T-helper 1 cell (primary cell): Measurements from ENCODE around the gene HAND2.

Source experiments
- DNase-seq, 5 donors: peaks; one replicate each; pipeline ENCODE4 v3.0.0-alpha.2; 2012 to 2020

The HAND2 gene

DNA sequence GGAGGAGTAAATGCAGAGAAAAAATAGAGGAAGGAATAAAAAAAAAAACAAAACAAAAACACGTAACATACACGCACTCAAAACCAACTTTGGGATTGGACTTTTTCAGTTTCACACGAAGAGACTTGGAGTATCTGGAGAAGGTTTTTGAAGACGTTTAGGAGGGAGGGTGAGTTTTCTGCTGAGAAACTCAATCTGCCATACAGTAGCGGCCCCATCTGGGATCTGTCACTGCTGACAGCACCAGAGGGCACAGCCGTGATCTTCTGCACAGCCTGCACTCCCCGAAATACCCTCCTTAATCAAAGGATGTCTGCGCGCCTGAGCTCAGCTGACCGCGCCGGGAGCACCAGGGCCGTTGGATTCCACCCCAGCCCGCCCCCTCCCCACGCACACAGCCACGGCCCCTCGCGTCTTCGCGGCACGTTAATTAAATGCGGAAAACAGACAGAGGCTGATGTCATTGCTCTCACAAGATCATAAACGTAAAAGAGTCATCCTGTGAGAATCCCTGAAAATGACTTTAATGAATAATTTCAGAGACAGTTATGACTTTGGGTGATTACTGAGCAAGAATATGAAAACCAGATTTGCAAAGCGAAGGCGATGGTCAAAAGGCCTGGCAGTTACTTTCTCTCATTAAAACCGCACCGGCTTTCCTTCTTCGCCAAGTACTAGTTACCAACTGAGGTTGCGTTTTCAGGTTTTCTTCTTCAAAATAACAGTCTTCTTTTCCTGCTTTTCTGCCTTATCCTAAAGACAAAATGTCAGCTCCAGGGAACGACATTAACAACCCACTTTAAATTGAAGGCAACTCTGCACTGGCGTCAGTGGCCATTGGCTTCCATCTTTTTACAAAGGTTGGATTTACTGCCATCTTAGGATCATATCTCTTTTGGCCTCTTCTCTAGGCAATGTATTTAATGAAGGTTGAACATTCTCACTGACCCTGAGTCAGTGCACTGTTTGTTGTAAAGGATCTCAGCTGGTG, 10.6 kb downstream of the HAND2 start:
- no peak for DNase-seq

DNA sequence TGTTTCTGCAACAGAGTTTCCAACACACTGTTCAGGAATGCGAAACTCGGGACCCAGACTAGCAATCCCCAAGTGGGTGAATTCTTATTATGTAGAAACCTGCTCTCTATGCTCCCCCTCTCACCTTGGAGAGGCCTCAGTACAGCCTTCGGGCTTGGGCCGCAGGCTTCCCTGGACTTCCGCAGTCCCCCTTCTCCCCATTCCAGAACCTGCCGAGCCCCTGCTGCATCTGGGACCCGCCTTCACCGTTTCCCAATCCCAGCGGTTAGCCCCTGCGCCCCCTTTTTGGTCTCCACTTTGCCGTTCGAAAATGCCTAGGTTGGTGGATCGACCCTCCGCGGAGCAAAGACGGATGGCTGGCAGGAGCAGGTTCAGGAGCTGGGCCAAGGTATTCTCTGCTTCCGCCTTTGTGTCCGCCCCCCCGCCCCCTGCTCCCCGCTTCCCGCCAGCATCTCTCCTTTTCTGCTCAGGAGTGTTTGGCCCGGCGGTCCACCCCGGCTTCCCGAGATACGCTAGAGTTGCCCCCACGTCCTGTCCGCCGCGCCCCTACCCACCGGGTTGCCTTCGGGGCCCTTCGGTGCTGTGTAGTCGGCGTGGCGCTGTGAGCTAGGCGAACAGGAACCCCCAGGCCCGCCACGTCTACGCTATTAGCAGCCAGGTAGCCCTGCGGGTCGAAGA, 11.5 kb downstream of the HAND2 start:
- no peak for DNase-seq

DNA sequence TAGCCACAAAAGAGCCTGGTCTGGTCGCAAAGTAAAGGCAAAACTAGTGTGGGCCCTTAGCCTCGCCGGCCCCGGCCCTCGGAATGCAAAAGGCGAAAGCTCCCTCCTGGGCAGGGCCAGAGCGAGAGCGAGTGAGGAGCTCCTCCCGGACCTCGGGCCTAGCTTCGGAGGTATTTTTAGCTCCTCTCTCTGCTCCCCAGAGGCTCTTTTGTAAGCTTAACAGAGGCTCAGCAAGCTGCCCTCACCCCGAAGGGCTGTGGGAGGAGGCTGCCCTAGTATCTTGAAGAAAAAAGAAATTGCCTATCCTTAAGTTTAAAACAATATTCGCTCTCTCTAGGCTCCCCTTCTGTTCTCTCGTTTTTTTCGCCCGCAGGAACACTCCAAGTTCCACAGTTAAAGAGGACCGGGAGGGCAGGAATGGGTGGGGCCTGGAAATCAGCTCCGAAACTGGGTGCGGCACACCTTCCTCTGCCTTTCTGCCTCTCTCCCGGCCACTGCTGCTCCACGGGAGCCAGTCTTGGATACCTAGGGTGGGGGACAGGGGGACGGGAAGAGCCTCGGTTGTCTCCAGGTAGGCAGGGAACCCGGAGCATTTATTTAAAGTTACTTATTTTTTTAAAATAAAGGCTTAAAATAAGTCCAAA, 12.1 kb downstream of the HAND2 start:
- no peak for DNase-seq

DNA sequence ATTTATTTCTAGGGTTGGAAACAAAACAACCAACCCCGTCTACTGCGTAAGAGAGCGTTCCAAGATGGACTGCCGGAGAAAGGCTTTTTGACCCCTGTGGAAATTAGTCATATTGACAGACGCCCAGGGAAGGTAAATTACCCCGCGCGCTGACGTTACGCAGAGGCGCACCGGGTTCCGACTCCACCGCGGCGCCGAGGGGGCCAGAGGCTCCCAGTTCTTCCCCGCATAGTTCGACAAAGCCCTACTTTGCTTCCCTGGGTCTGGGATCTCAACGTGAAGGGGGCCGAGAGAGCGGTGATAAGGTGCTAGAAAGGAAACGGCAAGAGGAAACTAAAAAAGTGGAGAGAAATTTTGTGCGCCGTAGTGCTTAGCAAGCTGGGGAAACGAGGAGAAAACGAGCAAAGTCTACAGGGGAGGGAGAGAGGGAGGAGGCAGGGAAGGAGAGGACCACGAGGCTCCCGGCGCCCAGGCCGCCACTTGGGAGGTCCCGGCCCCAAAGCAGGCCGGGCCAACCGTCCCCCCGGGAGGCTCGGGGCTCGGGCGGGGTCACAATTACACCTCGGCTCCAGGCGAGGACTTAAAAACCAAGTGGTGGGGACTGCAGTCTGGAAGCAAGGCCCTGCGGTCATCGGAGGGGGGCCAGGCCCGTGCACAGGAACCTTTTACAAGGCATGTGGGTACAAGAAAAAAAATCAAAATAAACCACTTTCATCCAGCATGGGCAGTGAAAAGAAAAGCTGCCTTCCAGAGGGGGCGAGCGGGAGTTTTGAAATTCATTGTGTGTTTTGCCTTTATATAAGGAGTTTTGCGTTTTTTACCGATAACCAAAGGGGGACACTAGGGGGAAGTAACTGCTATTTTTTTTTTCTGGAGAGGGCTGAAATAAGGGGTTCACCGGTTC, 13.2 kb downstream of the HAND2 start:
- DNase-seq = no peak

DNA sequence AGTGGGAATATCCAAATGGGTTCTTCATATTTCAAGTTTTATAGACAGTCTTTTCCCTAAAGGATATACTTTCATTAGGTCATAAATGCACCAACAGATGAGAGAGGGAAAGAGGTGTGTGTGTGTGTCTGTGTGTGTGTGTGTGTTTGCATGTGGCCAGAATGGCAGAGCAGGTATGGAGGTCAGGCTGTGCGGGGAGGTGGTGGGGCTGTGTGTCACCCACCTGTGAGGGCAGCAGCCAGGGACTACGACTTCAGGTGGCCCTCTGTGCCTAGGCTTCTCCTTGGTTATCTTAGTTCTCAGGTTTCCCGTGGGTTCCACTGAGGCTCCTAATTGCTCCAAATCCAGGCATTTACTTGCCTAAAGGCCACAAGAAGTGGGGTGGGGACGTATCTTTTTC, 14.6 kb downstream of the HAND2 start:
- no peak for DNase-seq

DNA sequence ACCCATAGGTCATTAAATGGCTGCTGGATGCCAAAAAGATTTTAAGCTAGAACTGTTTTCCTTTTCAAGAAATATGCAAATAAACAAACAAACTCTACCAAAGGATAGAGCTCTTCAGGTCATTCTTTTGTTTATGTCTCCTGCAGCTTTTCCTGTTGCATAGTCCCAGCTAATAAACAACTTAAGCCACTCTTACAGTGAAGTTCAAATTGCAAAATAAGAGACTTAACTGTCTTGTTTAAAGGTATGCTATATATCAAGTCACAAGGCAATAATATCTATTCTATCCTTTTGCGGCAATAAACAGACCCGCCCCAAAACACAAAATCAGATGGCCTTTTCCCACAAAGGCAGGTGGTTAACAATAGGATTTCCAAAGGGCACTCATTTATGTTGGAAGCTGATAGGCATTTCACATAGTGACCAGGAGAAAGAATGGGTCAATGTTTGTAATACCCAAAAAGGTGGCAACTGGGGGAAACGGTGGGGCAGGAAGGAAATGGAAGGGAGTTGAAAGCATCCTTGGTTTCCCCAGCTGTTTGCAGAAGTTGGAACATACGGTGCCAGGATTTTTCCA, 15.3 kb downstream of the HAND2 start:
- DNase-seq = no peak

DNA sequence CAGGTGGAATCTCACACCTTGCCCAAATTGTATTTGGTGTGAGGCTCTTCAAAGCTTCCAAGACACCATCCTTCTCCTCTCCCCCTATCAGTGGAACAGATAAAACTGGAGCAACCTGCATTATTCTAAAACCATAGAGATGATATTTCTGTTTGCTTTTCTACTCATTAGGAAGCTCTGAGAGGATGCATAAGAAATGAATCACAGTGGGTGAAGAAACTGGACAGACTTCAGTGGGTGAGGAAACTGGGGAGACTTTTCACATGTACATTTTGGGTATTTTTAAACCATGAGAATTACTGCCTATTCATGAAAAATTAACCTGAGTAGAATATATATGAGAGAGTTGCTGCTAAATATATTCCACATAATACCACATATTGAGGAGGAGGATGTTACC, 16.4 kb downstream of the HAND2 start:
- no peak for DNase-seq

DNA sequence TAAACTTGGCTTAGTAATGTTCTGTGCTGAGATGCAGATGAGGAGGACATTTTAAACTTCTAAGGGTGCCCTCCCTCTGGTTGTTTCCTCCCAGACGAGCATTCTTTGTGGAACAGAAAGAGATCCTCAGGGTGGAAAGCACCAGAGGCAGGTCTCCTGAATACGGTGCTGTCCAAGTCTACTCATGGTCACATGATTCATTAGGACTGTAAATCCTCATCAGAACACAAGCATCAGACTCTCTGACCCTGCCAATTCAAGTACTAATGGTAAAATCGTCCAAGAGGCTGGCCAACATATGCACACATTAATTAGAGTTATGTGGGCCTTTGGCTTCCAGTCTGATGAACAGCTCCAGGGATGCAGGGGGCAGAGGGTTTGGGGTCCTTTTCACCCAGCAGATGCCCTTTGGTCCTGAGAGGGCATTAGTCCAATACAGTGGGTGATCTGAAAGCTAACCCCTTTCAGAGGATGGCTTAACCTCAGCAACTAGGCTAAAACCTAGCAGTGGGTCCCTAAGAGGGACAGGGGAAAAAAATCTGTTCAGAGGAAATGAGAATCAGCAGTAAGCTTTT, 18.2 kb downstream of the HAND2 start:
- no peak for DNase-seq

DNA sequence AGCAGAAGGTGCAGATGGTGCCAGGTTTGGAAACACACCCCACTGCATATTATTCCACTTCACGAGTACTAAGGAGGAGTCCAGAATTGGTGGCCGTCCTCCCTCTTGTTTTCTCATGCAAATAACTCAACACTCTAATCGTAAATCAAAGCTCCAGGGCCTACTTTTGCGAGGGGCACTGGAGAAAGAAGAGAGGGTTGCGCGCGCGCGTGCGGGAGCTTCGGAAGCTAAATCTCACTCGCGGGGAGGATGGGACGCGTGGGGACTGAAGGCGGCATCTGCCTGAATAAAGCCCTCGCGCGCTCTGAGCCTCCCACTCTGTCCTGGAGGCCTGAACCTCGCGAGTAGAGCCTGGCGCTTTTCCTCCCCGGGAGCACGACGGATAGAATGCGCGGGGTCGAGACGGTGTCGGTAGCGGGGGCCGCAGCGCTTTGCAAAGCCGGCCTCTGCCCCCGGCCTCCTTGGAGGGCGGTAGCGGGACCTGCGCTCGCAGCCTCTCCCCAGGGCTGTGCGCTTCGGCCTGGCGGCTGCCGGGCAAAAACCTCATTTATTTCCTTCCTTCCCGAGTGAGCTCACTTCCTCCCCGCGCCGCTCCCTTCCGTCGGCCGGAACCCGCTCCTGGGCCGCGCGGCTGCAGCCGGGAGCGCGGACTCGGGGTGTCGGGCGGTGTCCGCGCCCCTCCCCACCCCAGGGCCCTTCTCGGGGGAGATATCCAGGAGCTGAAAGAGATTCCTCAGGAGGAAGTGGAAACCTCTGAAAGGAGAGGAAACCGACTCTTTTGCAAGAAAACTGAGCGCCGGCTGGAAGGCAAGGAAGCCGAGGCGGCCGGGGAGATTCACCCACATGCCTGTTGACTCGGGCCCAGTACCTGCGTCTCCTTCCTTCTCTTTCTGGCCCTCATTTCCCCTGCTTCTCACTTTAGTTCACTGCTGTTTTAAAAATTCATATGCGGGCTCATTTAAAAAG, 20.7 kb downstream of the HAND2 start:
- no peak for DNase-seq

DNA sequence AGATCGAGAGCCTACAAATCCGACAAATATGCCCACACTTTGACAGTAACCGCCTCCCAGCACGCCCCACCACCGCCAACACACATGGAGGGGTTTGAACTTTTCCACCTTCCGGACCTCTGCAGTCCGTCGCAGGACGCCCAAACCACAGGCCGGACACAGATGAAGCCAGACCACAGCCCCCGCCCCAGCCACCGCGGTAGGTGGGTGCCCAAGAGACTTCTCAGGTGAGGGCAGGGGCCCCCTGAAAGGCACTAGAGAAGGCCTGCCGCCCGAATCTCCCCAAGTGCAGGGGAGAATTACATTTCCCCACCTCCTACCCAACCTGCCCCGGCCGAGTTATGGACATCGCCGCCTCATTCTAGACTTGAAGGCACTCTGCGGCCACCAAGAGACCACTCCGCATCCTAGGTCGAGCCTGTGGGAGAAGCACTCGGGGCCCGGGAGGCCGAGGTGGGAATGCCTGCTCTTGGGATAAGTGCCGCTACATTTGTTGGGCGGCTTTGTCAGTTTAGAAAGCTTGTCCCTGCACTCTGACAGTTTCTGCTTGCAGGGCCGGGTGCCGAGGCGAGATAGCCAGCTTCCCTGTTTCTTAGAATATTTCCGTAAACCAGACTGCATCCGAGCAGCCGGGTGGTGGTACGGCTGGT, 21.5 kb downstream of the HAND2 start:
- no peak for DNase-seq

DNA sequence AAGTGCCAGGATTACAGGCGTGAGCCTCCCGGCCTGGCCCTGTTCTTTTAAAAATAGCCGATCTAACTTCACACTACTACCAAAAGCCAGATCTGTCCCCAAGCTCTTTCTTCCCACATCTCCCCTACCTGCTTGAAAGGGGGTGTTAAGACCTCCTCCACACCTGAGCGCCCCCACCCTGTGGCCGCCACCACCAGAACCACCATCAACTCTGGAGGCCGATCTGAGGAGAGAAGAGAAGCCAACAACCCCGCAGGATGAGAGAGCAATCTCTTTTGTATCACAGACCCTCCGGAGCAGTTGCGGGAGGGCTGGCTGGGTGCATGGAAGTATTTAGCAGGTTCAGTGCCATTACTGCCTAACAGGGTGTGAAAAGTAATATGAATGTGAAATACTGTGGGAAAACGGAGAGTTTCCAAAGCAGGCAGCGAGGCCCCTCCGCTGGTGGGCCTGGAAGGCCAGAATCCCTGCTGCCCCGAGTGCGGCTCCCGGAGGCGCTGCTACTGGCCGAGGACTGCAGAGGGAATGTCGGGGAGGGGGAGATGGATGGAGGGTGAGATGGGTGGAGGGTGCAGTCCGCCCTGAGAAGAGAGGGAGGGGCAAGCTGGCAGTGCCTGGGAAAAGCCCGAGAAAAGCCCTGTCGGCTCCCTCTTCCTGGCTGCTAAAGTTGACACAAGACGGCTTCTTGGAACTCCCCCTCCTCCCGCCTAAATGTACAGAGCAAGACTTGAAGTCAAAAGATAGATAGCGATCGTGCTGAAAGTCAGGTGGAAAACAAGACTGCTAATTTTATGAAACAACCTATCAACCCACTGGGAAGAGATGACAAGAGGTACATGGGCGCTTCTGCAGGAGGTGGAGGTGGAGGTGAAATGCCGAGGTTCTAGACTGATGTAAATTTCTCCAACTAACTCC, 22.3 kb downstream of the HAND2 start:
- no peak for DNase-seq

DNA sequence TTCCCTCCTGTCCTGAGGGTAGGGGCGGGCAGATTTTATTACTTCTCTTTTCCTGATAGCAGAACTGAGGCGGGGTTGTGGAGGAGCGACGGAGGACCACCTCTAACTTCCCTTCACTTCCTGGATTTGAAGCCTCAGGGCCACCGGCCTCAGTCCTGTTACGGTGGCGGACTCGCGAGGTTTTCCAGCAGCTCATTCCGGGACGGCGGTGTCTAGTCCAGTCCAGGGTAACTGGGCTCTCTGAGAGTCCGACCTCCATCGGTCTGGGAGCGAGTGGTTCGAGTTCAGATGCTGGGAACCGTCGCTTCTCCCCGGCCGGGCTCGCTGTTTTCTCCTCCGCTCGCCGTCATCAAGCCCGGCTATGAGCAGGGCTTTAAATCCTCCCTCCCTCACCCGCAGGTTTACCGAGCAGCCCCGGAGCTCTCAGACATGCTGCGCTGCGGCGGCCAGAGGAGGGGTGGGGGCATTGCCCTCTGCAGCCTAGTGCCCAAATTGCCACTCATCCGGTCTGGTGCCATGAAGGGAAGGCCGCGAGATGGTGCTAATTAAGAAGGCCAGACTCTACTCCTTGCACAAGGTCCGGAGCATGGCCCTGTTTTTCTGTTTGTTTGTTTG, 23.3 kb downstream of the HAND2 start:
- DNase-seq = no peak

DNA sequence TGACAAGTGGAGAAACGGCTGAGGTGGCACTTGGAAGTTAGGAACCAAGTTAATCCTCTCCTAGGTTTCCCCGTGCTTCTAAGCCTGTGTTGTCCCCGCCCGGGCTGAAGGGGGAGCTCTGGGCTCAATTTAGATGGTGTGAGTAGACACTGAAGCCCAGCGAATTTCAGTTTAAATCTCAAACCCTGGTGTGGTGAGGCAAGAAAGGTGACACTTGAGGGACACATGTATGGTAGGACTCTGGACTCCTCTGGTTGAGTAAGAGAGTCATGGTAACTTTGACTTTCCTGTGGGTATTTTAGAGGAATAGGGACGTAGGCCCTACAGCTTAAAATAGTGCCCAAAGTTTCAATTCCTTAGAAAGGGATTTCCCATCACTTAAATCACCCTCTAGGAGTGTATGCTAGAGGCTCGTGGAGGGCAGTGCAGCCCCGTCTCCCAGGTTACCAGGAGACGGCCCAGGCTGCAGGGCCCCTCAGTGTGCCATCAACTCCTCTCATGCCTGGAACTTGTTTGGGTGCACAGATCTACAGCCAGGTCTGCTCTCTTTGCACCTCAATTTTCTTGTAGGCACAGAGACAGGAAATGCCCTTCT, 24.0 kb downstream of the HAND2 start:
- DNase-seq = peak in 1 of 5 donors; percentile 43

DNA sequence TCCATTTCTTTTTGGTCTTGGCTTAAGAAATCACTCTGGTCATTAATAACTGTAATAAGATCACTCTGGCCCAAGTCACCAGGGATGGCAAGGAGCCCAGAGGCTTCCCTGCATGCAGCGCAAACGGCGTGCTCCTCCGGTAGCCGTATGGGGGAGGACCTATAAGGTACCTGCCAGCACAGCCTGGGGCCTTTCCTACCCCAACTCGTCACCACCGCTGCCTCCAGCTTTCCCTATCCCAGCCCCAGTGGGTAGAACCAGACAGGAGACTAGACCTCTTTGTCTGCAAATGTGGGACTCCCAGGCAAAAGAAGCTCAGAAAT, 25.9 kb downstream of the HAND2 start:
- no peak for DNase-seq

DNA sequence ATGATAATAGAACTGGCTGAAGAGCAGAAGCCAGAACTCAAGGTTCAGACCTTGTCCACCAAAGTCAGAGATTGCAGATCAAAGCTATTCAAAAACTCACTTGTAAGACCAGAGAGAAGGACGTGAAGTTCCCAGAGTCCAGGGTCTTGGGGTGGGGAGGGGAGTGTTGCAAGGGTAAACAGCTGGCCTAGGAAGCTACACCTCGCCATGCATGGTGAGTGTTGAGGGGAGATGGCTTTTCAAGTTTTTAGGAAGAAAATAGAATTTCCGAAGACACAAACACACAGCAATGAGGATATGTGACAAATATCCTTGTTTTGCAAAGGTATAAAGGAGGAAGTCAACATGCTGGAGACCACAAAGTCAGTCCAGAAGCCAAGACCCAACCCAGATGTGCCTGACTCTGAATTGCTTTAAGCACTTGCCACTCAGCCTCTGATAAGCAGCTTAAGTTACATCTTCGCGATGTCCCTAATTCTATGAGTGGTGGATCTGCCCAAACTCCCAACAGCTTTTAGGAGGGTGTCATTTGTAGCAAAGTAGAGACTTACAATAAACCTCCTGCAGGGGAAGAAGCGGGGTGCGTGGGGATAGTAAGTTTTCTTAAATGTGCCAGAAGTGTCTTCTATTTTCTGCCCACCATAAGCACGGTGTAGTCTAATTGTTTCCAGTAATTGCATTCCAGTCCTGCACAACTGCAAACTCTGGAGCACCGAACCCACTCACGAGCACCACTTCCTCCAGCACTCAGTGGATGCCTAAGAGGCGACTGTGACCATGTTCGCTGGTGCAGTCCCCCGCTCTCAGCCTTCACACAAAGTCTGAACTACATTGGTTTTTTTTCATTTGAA, 26.5 kb downstream of the HAND2 start:
- no peak for DNase-seq

DNA sequence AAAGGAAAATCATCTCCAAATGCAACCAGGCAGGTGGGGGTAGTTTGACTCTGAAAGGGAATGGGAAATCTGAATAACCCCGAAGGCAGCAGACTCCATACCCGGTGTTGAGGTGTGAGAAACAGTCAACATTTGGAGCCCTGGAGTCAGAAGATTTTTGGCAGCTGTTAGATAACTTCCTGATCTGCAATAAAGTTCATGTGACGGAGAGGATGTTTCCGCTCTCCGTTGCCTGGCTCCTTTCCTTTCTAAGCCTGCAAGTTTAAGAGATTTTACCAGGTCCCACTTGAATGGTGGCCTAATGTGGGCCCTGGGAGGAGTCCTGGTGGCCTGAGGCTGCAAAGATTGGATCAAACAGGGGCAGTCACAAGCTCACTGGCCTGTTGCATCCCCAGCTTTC, 27.7 kb downstream of the HAND2 start:
- DNase-seq = no peak

DNA sequence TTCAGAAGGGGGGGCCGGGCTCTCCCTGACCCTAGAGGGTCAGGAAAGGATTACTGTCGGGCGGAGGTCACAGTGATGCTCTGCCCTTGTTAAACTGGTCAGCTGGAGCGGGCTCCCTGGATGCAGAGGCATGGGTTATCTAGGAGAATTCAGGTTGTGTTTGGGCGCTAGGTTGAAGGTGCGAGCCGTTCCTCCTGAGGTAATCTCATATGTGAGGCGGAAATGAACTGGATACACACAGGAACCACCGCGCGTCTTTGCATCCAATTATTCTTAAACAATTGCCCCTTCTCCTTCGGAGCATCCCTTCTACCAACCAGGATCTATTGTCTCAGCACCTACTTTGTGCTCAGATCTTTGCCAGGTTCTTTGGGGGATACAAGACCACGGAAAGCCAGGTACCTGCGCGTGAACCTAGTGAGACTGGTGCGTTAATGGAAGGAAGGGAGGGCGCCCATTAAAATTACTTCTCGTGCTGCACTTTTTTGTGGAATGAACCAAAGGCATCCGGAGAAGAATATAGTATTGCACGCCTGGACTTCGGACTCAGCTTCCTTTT, 28.4 kb downstream of the HAND2 start:
- DNase-seq = no peak
